Cardiac atrium fibroblast (primary cell): ENCODE results near the gene OR5C1. TPM values are rescaled to one million over a fixed set of nuclear protein-coding genes. Genes with fewer than 3 reads are reported as not detected.

Experiments
- total RNA-seq: library from RNA; depleted of rRNA; stranded (reverse); fragments of >200 nt; gene quantifications from 2 replicates; pipeline ENCODE4 v1.2.3, GENCODE V29; 2015

Gene OR5C1
- not detected in 2 replicates for total RNA-seq

DNA sequence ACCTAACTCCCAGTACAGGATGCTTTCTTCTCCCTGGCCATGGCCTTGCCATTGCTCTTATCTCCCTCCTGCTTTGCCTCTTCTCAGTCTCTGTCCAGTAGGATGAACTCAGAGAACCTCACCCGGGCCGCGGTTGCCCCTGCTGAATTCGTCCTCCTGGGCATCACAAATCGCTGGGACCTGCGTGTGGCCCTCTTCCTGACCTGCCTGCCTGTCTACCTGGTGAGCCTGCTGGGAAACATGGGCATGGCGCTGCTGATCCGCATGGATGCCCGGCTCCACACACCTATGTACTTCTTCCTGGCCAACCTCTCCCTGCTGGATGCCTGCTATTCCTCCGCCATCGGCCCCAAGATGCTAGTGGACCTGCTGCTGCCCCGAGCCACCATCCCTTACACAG is at the start of gene OR5C1:
Gene OR5C1 (plus strand): TSS at position 103 of the 400 bp plus-strand sequence. CDS start 0 bp downstream, at position 103.

DNA sequence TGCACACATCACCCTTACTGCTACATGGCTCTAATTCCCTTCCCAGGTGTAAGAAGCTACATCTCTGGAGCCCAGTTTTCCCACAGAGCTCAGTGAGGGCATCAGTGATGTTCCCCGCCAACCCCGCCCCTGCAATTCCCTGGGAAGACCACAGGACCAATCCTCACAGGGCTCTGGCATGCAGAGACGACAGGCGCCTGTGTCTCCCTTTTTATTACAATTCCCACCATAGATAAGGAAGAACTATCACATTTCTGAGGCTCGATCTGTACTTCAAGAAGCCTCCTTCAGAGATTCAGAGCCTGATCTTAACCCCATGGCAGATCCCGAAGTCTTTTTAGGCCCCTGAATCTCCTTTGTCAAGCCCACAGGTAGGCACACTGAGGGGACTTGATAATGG is 46.7 kb upstream of the OR5C1 start, which contains the start of gene OR1L6:
Gene OR1L6 (plus strand): TSS at position 301 of the 400 bp plus-strand sequence. CDS start 7,545 bp downstream, outside the sequence.

DNA sequence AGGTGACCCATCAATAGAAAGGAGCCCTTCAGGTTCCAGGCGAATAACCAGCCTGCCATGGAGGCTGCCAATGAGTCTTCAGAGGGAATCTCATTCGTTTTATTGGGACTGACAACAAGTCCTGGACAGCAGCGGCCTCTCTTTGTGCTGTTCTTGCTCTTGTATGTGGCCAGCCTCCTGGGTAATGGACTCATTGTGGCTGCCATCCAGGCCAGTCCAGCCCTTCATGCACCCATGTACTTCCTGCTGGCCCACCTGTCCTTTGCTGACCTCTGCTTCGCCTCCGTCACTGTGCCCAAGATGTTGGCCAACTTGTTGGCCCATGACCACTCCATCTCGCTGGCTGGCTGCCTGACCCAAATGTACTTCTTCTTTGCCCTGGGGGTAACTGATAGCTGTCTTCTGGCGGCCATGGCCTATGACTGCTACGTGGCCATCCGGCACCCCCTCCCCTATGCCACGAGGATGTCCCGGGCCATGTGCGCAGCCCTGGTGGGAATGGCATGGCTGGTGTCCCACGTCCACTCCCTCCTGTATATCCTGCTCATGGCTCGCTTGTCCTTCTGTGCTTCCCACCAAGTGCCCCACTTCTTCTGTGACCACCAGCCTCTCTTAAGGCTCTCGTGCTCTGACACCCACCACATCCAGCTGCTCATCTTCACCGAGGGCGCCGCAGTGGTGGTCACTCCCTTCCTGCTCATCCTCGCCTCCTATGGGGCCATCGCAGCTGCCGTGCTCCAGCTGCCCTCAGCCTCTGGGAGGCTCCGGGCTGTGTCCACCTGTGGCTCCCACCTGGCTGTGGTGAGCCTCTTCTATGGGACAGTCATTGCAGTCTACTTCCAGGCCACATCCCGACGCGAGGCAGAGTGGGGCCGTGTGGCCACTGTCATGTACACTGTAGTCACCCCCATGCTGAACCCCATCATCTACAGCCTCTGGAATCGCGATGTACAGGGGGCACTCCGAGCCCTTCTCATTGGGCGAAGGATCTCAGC is 11.6 kb downstream of the OR5C1 start, which contains the start of gene OR1K1:
Gene OR1K1 (plus strand): TSS at position 58 of the 995 bp plus-strand sequence. CDS start 0 bp downstream, at position 58.

Other genes with a start within 250 kb of the OR5C1 start
- not detected in 2 replicates for gene OR1N2, start 235.8 kb upstream of the OR5C1 start, total RNA-seq
- not detected in 2 replicates for gene OR1L8, start 205.5 kb upstream of the OR5C1 start, total RNA-seq
- gene OR1Q1, start 174.2 kb upstream of the OR5C1 start, total RNA-seq, result not detected in 2 replicates
- not detected in 2 replicates for gene OR1B1, start 131.3 kb upstream of the OR5C1 start, total RNA-seq
- gene OR1L1, start 127.2 kb upstream of the OR5C1 start, total RNA-seq, result not detected in 2 replicates
- gene OR1L3, start 113.8 kb upstream of the OR5C1 start, total RNA-seq, result not detected in 2 replicates
- not detected in 2 replicates for gene OR1L4, start 64.9 kb upstream of the OR5C1 start, total RNA-seq
- not detected in 2 replicates for gene OR1L6, start 46.6 kb upstream of the OR5C1 start, total RNA-seq
- gene OR1K1, start 11.2 kb downstream of the OR5C1 start, total RNA-seq, result not detected in 2 replicates
- 14.6 and 18.1 TPM in 2 replicates for gene PDCL, start 39.7 kb downstream of the OR5C1 start, total RNA-seq
- 26.7 and 34.8 TPM in 2 replicates for gene RC3H2, start 116.4 kb downstream of the OR5C1 start, total RNA-seq
- gene ZBTB6, start 124.4 kb downstream of the OR5C1 start, total RNA-seq, result 6.0 and 6.3 TPM in 2 replicates
- gene ZBTB26, start 142.6 kb downstream of the OR5C1 start, total RNA-seq, result 2.5 and 3.2 TPM in 2 replicates
- 12.6 and 15.6 TPM in 2 replicates for gene RABGAP1, start 152.1 kb downstream of the OR5C1 start, total RNA-seq
- gene GPR21, start 244.7 kb downstream of the OR5C1 start, total RNA-seq, result not detected in 2 replicates